OCI-LY3 (cell line): ENCODE measurements around the gene EIF4G3.

Source experiments
- H2AFZ ChIP-seq: fragments of 200-600, 300-600 bp; shearing (Covaris generic); 2 replicates; pipeline ENCODE4 v1.6.0; 2014; ENCODE audit warnings: antibody characterized with exemption, low read depth, low read length
- H3K27ac ChIP-seq: fragments of 200-600, 300-600 bp; sonication (generic); 2 replicates; pipeline ENCODE4 v1.5.1; 2014; ENCODE audit warnings: mild to moderate bottlenecking, low read length, moderate library complexity, mixed read lengths
- H3K27me3 ChIP-seq: fragments of 200-600, 300-600 bp; sonication (generic); 2 replicates; pipeline ENCODE4 v1.6.1; 2014; ENCODE audit warnings: low read depth, low read length, mixed read lengths
- H3K36me3 ChIP-seq: fragments of 200-600, 300-600 bp; sonication (generic); replicated peaks from 2 replicates; pipeline ENCODE3; 2014; ENCODE audit warnings: low read depth, low read length, mixed read lengths
- H3K4me1 ChIP-seq: fragments of 300-600, 200-600 bp; sonication (generic); 2 replicates; pipeline ENCODE4 v1.6.1; 2014; ENCODE audit warnings: low read length, mixed read lengths
- H3K4me2 ChIP-seq: fragments of 200-600, 300-600 bp; sonication (generic); 2 replicates; pipeline ENCODE4 v1.6.1; 2014; ENCODE audit warnings: low read length, mixed read lengths
- H3K4me3 ChIP-seq: fragments of 300-600, 200-600 bp; sonication (generic); 2 replicates; pipeline ENCODE4 v1.5.1; 2014; ENCODE audit warnings: antibody characterized with exemption, mild to moderate bottlenecking, low read length, moderate library complexity
- H3K79me2 ChIP-seq: fragments of 300-600, 200-600 bp; shearing (Covaris generic); 2 replicates; pipeline ENCODE4 v1.6.1; 2014; ENCODE audit warnings: mild to moderate bottlenecking, low read length, mixed read lengths
- H3K9ac ChIP-seq: fragments of 300-600, 200-600 bp; shearing (Covaris generic); 2 replicates; pipeline ENCODE4 v1.6.0; 2014; ENCODE audit warnings: mild to moderate bottlenecking, low read length, moderate library complexity
- H3K9me3 ChIP-seq: fragments of 200-600, 300-600 bp; shearing (Covaris generic); 2 replicates; pipeline ENCODE4 v1.6.1; 2014; ENCODE audit warnings: low read length, mixed read lengths; ENCODE audit not compliant: insufficient read depth
- H4K20me1 ChIP-seq: fragments of 200-600, 300-600 bp; sonication (generic); 2 replicates; pipeline ENCODE4 v1.6.1; 2016; ENCODE audit warnings: low read length, mixed read lengths; ENCODE audit not compliant: insufficient read depth
- CTCF ChIP-seq: fragments of 200-600, 300-600 bp; sonication (generic); IDR thresholded peaks from 2 replicates; pipeline ENCODE4 v1.5.1; 2014; ENCODE audit warnings: antibody characterized with exemption, low read length, low read depth
- EZH2phosphoT487 ChIP-seq: fragments of 200-600 bp; shearing (Covaris generic); IDR thresholded peaks from 2 replicates; pipeline ENCODE4 v1.6.1; 2018; ENCODE audit warnings: antibody characterized with exemption, mixed run types, low read depth

Gene EIF4G3

GRCh38 chr1:21129407-21129806, 47.3 kb downstream of the EIF4G3 start:
- no peaks in the 10 kb centered on the region for H4K20me1 ChIP-seq
- H3K36me3 ChIP-seq, result no peaks in the 10 kb centered on the region
- no peaks in the 10 kb centered on the region for H3K27me3 ChIP-seq
- H3K4me1 ChIP-seq, result 0 out of 2 replicates have a peak, but pooled peaks cover 3% of the 10 kb centered on the region
- H3K9me3 ChIP-seq, result no peaks in the 10 kb centered on the region
- no peak overlapping the region for H3K4me2 ChIP-seq
- no peak overlapping the region for H2AFZ ChIP-seq
- H3K9ac ChIP-seq, result no peak overlapping the region
- no peaks in the 10 kb centered on the region for H3K79me2 ChIP-seq
- TF ChIP-seq EZH2phosphoT487, result no peak
- TF ChIP-seq CTCF, result no peak
- H3K4me3 ChIP-seq, result no peak overlapping the region
- H3K27ac ChIP-seq, result no peak overlapping the region

DNA sequence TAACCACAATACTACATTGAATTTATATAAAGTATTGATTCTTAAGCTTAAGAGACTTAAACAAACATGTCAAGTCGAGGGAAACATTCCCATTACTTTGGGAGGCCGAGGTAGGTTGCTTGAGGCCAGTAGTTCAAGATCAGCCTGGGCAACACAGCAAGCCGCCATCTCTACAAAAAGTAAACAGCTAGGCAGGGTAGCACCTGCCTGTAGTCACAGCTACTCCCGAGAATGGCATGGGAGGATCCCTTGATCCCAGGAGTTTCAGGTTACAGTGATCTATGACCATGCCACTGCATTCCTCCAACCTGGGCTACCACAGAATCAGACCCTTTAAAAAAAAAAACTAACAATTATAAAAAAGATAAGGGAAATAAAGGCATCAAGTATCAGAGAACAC, 50.4 kb downstream of the EIF4G3 start:
- H3K4me3 ChIP-seq, result no peak overlapping the region
- H3K27me3 ChIP-seq, result no peaks in the 10 kb centered on the region
- no peak for TF ChIP-seq EZH2phosphoT487
- peaks cover 7% of the 10 kb centered on the region for H3K36me3 ChIP-seq
- no peak overlapping the region for H2AFZ ChIP-seq
- no peaks in the 10 kb centered on the region for H3K9me3 ChIP-seq
- H3K4me2 ChIP-seq, result no peak overlapping the region
- H3K79me2 ChIP-seq, result peaks cover 3% of the 10 kb centered on the region; the same call in 1 of the 2 replicates
- H3K27ac ChIP-seq, result no peak overlapping the region
- no peak overlapping the region for H3K9ac ChIP-seq
- no peaks in the 10 kb centered on the region for H4K20me1 ChIP-seq
- H3K4me1 ChIP-seq, result 0 out of 2 replicates have a peak, but pooled peaks cover 3% of the 10 kb centered on the region

DNA sequence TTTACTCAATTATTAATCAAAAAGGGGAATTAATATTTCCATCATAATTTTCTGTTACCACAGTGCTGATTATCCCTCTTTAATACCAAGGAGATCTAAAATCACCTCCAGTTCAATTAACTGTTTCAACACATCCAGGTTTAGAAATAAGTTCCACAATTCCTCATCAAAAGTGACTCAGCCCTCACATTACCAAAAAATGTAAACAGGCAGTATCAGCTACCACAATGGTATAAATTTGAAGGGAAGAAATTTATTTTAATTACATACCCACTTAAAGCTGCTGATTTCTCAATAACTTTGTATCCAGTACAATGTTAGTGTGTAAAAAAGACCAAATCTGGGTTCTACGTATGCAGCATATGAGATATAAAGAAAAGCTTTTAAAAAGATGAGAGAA, 51.9 kb downstream of the EIF4G3 start:
- no peaks in the 10 kb centered on the region for H3K9me3 ChIP-seq
- peaks cover 7% of the 10 kb centered on the region for H3K36me3 ChIP-seq
- H3K4me2 ChIP-seq, result no peak overlapping the region
- no peaks in the 10 kb centered on the region for H3K27me3 ChIP-seq
- TF ChIP-seq CTCF (no peak), EZH2phosphoT487 (no peak)
- H2AFZ ChIP-seq, result no peak overlapping the region
- H4K20me1 ChIP-seq, result no peaks in the 10 kb centered on the region
- 0 out of 2 replicates have a peak, but pooled peaks cover 3% of the 10 kb centered on the region for H3K4me1 ChIP-seq
- no peak overlapping the region for H3K27ac ChIP-seq
- H3K4me3 ChIP-seq, result no peak overlapping the region
- H3K79me2 ChIP-seq, result peaks cover 3% of the 10 kb centered on the region; the same call in 1 of the 2 replicates
- no peak overlapping the region for H3K9ac ChIP-seq

DNA sequence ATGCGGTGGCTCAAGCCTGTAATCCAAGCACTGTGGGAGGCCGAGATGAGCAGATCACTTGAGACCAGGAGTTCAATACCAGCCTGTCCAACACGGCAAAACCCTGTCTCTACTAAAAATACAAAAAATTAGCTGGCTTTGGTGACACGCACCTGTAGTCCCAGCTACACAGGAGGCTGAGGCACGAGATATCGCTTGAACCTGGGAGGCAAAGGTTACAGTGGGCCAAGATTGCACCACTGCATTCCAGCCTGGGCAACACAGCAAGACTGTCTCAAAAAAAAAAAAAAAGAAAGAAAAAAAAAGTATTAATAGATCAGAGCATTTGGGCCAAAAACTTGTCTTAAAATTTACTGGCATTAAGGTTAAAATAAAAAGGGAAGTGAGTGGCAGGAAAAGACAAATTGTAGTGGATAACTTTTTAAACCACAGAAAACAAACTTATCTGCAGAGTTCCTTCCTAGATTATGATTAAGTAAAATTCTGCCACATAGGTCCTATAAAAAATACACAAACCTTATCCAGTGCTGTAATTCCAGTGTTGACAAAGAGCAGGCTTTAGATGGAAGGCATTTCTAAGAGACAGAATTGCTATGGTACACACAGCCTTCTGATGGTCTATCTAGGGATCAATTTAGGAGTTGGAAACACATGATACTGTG, 53.3 kb downstream of the EIF4G3 start:
- Histone ChIP-seq H3K4me3 (no peak overlapping the region), H3K27me3 (no peaks in the 10 kb centered on the region), H3K36me3 (peaks cover 7% of the 10 kb centered on the region), H4K20me1 (no peaks in the 10 kb centered on the region), H3K9me3 (no peaks in the 10 kb centered on the region), H3K4me2 (no peak overlapping the region), H3K79me2 (peaks cover 3% of the 10 kb centered on the region; the same call in 1 of the 2 replicates), H3K27ac (no peak overlapping the region), H3K9ac (no peak overlapping the region), H3K4me1 (peaks cover 3% of the 10 kb centered on the region; the same call in 1 of the 2 replicates), H2AFZ (no peak overlapping the region)
- TF ChIP-seq EZH2phosphoT487 (no peak), CTCF (no peak)
